MM.1S (cell line): ENCODE results near the gene PARP15.

Experiments
- DNase-seq: peaks from one replicate; pipeline ENCODE4 v3.0.0-alpha.2; 2015
- H2AFZ ChIP-seq: fragments of 300-600 bp; sonication (generic); 2 replicates; pipeline ENCODE4 v1.6.0; 2016; ENCODE audit warnings: antibody characterized with exemption, low read length
- H3F3A ChIP-seq: fragments of 300-600 bp; sonication (generic); 2 replicates; pipeline ENCODE4 v1.6.1; 2016; ENCODE audit warnings: mild to moderate bottlenecking, antibody characterized with exemption, low read length, moderate library complexity, mixed read lengths; ENCODE audit not compliant: insufficient read depth
- H3K27ac ChIP-seq: fragments of 300-600 bp; sonication (generic); 2 replicates; pipeline ENCODE4 v1.5.1; 2016; ENCODE audit warnings: mild to moderate bottlenecking, low read length
- H3K27me3 ChIP-seq: fragments of 300-600 bp; sonication (generic); replicated peaks from 2 replicates; pipeline ENCODE4 v1.6.0; 2016; ENCODE audit warnings: low read length; ENCODE audit not compliant: insufficient read depth
- H3K36me3 ChIP-seq: fragments of 300-600 bp; sonication (generic); replicated peaks from 2 replicates; pipeline ENCODE4 v1.6.1; 2016; ENCODE audit warnings: mild to moderate bottlenecking, low read length, mixed read lengths; ENCODE audit not compliant: insufficient read depth
- H3K4me1 ChIP-seq: fragments of 300-600 bp; sonication (generic); 2 replicates; pipeline ENCODE4 v1.6.1; 2016; ENCODE audit warnings: low read length, mixed read lengths
- H3K4me2 ChIP-seq: fragments of 300-600 bp; sonication (generic); 2 replicates; pipeline ENCODE4 v1.6.0; 2016; ENCODE audit warnings: low read depth, low read length
- H3K4me3 ChIP-seq: fragments of 300-600 bp; sonication (generic); 2 replicates; pipeline ENCODE4 v1.5.1; 2016; ENCODE audit warnings: low read length, mixed read lengths
- H3K79me2 ChIP-seq: fragments of 300-600 bp; sonication (generic); 2 replicates; pipeline ENCODE4 v1.6.1; 2016; ENCODE audit warnings: mixed run types, low read length, mixed read lengths
- H3K9ac ChIP-seq: fragments of 300-600 bp; sonication (generic); 2 replicates; pipeline ENCODE4 v1.6.1; 2016; ENCODE audit warnings: low read length, mixed read lengths
- H3K9me2 ChIP-seq: fragments of 300-600 bp; sonication (generic); replicated peaks from 2 replicates; pipeline ENCODE4 v1.6.1; 2016; ENCODE audit warnings: mild to moderate bottlenecking, low read length, mixed read lengths; ENCODE audit not compliant: insufficient read depth
- H3K9me3 ChIP-seq: fragments of 300-600 bp; sonication (generic); replicated peaks from 2 replicates; pipeline ENCODE4 v1.6.1; 2016; ENCODE audit warnings: mild to moderate bottlenecking, low read length, mixed read lengths; ENCODE audit not compliant: insufficient read depth
- H4K20me1 ChIP-seq: fragments of 300-600 bp; sonication (generic); 2 replicates; pipeline ENCODE4 v1.6.1; 2016; ENCODE audit warnings: mild to moderate bottlenecking, low read length, moderate library complexity, mixed read lengths; ENCODE audit not compliant: insufficient read depth
- CTCF ChIP-seq: fragments of 300-600 bp; sonication (generic); IDR thresholded peaks from 2 replicates; pipeline ENCODE4 v1.5.1; 2016; ENCODE audit warnings: antibody characterized with exemption, low read length, mixed read lengths
- EZH2 ChIP-seq: fragments of 300-600 bp; sonication (generic); optimal IDR thresholded peaks from 2 replicates; pipeline ENCODE3; 2017; ENCODE audit warnings: low read depth, mild to moderate bottlenecking, antibody characterized with exemption, low read length, mixed read lengths
- EZH2phosphoT487 ChIP-seq: fragments of 300-600 bp; sonication (generic); IDR thresholded peaks from 2 replicates; pipeline ENCODE4 v1.6.1; 2018; ENCODE audit warnings: antibody characterized with exemption, low read length

Gene PARP15

GRCh38 chr3:122576174-122576940, 1.1 kb upstream of the PARP15 start:
- no peak for DNase-seq
- Histone ChIP-seq H3K4me3 (no peak overlapping the region), H3K4me2 (no peak overlapping the region), H3K9ac (no peak overlapping the region), H3K9me3 (no peaks in the 10 kb centered on the region), H3K27me3 (no peaks in the 10 kb centered on the region), H3K9me2 (no peaks in the 10 kb centered on the region), H3K79me2 (no peaks in the 10 kb centered on the region), H3K27ac (no peak overlapping the region), H2AFZ (no peak overlapping the region), H3F3A (no peaks in the 10 kb centered on the region), H3K36me3 (no peaks in the 10 kb centered on the region), H3K4me1 (no peaks in the 10 kb centered on the region), H4K20me1 (no peaks in the 10 kb centered on the region)
- TF ChIP-seq EZH2 (no peak), EZH2phosphoT487 (no peak), CTCF (no peak)

- no peaks in the 10 kb centered on the region; the same call in 1 of the 2 replicates for H3K9me3 ChIP-seq
- TF ChIP-seq EZH2phosphoT487 (no peak), CTCF (no peak), EZH2 (no peak)
- H3F3A ChIP-seq = no peaks in the 10 kb centered on the region
- H3K27ac ChIP-seq = no peak overlapping the region
- no peaks in the 10 kb centered on the region for H3K79me2 ChIP-seq
- H3K4me3 ChIP-seq = no peak overlapping the region
- no peaks in the 10 kb centered on the region for H3K9me2 ChIP-seq
- no peak for DNase-seq
- no peak overlapping the region for H3K9ac ChIP-seq
- no peaks in the 10 kb centered on the region for H3K36me3 ChIP-seq
- no peaks in the 10 kb centered on the region for H3K27me3 ChIP-seq
- H3K4me1 ChIP-seq = no peaks in the 10 kb centered on the region
- no peak overlapping the region for H2AFZ ChIP-seq
- H4K20me1 ChIP-seq = no peaks in the 10 kb centered on the region
- H3K4me2 ChIP-seq = no peak overlapping the region
These were observed 755 bp downstream of the PARP15 start for GRCh38 chr3:122578069-122578740.

GRCh38 chr3:122580470-122580869, 3.0 kb downstream of the PARP15 start:
- DNase-seq = no peak
- H4K20me1 ChIP-seq = no peaks in the 10 kb centered on the region
- no peaks in the 10 kb centered on the region for H3K4me1 ChIP-seq
- no peaks in the 10 kb centered on the region for H3K27me3 ChIP-seq
- no peak overlapping the region for H2AFZ ChIP-seq
- H3K27ac ChIP-seq = no peak overlapping the region
- no peaks in the 10 kb centered on the region; the same call in 1 of the 2 replicates for H3K9me3 ChIP-seq
- no peaks in the 10 kb centered on the region for H3K79me2 ChIP-seq
- H3K9ac ChIP-seq = no peak overlapping the region
- no peaks in the 10 kb centered on the region for H3F3A ChIP-seq
- no peak overlapping the region for H3K4me3 ChIP-seq
- H3K9me2 ChIP-seq = no peaks in the 10 kb centered on the region
- no peaks in the 10 kb centered on the region for H3K36me3 ChIP-seq
- no peak overlapping the region for H3K4me2 ChIP-seq
- TF ChIP-seq CTCF = no peak
- no peak for TF ChIP-seq EZH2phosphoT487
- TF ChIP-seq EZH2 = no peak
